ENCODE data around the gene ZMIZ1.
"Not testable (repeated sequence)": the region's sequence is repeated elsewhere in the genome, so short reads cannot be mapped to it uniquely, and the experiment has no call there.

Gene ZMIZ1

DNA sequence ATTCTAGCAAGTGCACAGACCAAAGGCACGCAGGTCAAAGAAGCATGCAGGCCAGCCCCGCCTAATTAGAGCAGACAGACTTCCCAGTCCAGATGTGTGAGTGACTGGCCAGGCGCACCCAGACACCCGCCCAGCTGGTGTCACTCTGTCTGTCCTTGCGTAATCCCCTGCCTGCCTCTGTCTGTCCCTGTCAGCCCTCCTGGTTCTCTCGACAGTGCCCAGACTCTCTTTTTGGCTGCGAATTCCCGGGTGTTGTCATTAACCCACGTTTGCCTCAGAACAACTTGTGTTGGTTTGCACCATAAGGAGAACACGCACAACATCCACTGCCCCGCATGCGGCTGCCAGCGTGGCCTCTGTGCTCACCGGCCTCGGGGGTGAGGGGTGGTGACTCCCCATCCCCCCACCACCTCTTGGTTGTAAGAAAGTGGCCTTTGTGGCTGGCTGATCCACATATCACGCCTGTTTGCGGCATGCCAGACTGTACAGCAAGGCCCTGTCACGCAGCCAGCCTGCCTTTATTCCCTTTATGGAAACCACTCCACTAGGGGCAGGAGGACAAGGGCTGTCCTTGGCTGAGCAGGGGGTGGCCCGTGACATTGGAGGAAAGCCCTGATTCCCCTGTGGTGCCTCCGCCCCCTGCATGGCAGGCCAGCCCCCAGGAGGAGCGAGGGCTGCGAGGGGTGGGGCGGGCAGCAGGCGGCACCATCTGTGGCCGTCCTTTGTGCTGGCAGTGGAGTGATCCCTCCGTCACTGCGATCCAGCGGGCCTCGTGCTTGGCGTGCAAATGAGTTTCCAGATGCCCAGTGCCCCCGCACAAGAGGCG lies 205.7 kb downstream of the ZMIZ1 start:
- peak; percentile 61 for DNase-seq

DNA sequence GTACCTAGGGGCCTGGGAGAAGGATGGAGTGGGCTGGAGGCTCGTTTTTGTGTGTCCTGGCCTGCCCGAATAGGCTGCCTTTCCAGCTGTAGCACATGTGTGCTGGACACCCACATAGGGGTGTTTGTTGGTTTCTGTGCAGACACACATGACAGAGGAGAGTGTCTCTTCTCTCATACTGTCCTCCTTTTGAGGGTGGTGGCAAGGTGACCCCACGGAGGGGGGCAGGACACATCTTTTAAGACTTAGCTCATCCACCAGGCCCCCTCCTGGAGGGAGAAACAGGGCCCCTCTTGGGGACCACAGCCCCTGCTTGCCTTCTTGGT lies 206.3 kb downstream of the ZMIZ1 start:
- DNase-seq: no peak

DNA sequence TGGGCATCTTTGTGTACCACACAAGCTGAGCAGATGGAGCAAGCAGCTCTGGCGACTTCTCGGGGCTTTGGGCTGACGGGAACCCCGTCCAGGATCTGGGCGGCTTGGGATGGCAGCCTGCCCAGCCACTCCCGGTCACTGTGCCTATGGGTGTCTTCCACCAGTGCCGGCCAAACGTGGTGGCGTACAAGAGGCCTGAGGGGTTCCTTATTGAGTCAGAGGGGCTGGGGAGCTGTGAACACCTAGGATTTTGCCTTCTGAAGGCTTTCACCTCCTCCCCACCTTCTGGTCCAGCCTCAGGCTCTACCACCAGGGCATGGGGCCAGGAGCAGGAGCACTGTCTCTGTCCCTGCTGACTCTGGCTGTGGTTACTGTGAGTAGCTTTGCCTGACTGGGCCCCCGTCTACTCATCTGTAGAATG lies 206.7 kb downstream of the ZMIZ1 start:
- DNase-seq: no peak

DNA sequence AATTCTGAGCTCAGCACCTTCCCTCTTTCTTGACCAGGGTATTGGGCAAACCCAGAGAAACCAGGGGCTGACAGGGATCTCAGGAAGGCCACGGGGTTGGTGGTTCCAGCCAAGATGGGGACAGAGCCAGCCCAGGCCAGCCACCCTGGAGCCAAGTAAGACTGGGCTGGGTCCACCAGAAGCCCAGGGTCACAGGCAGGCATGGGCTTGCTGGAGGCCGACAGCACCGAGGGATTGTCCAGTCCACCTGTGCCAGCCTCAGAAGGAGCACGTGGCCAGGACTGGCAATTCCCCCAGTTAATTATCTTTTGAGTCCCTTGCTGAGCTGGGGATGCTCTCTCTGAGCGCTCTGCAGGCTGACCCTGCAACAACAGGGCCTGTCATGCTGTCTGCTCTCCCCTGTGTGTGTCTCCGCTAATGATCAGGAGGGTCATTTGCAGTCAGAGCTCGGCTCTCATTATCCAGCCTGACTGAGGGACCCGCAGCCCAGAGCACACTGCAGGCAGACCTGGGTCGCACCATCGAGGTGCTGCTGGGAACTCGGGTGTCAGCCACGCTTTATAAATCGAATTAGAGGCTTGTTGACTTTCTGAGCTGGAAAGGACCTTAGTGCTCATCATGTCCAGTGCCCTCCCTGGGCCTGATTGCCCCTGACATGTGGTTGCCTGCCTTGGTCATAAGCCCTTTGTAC lies 209.0 kb downstream of the ZMIZ1 start:
- no peak for DNase-seq

DNA sequence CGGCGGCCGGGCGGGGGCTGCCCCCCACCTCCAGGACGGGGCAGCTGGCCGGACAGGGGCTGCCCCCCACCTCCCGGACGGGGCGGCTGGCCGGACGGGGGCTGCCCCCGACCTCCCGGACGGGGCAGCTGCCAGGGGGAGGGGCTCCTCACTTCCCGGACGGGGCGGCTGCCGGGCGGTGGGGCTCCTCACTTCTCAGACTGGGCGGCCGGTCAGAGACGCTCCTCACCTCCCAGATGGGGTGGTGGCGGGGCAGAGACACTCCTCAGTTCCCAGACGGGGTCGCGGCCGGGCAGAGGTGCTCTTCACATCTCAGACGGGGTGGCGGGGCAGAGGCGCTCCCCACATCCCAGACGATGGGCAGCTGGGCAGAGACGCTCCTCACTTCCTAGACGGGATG lies 210.3 kb downstream of the ZMIZ1 start:
- DNase-seq: not testable (repeated sequence)

DNA sequence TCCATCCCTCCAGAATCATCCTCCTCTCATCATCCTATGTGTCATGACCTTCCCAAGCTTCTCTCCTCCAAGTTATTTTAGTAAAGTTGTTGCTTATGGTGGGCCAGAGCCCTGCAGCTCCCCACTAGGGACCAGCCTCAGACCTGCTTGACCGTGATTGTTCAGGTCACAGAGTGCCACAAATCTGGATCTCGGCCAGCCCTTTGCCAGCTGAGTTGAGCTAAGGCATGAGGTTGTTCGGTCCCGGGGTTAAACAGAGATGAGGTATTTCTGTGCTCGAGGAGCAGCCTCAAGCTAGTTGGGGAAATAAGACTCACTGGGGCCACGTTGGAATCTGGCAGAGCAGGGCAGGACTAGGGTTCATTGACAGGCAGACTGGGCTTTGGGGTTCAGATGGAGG lies 212.2 kb downstream of the ZMIZ1 start:
- DNase-seq: no peak

DNA sequence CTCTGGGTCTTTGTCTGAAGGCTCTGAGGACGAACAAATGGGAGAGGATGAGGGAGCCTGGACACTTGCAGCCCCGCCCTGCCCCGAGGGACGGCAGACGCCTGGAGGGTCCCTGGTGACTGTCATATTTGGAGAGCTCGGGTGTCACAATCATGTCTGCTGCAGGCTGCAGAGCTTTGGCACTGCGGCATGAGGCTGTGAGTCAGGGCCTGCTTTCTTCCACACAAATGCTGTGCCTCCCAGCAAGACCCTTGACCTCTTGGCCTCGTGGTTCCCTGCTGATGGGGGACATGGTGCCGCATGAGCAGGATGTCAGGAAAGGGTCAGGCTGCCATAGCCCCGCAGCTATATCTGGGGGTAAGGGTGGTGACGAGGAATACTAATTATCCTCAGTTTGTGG lies 213.6 kb downstream of the ZMIZ1 start:
- DNase-seq: no peak

DNA sequence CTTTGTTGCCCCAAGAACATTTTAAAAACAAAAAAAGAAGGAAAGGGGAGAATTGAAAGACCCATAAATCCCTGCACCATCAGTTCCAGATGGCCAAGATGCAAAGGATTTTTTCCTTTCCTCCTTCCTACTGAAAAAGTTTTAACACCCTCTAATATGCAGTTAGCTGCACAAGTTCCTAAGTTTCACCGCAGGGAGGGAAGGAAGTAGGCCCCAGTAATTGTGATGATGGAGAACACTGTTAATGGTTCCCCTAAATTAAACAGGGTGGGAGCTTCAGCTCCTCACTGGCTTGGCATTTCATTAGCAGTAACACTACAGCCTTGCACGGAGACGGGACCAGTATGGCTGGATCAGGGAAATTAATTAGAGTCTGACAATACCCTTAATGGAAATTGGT lies 214.8 kb downstream of the ZMIZ1 start:
- no peak for DNase-seq

DNA sequence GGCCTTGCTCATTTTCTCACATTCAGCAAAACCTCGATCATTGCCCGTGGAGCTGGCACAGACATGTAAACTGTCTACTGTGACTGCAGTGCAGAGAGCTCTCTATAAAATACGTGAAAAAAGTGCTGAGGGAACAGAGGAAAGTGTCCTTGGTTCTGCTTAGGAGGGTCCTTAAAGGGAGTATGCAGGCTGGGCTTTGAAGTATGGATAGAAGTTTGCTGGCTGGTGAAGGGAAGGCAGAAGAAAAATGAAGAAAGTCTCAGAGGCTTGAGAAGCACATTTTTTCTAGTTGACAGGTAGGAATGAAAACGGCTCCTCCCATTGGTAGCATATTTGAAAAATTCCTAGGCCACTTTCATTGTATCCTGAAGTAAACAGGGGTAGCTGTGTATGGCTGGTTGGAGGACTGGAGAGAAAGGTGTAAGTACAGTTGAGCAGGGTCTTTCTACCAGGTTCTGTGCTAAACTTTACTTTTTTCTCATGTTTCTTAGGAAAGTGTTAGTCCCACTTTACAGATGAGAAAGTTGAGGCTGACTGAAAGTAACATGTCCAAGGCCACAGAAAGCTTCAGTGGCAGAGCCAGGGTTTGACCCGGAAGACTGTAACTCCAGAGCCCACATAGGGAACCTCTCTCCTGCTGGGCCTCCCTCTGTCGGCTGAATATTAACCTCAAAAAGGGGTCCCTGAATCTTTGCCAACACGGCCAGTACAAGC lies 215.5 kb downstream of the ZMIZ1 start:
- DNase-seq: no peak

DNA sequence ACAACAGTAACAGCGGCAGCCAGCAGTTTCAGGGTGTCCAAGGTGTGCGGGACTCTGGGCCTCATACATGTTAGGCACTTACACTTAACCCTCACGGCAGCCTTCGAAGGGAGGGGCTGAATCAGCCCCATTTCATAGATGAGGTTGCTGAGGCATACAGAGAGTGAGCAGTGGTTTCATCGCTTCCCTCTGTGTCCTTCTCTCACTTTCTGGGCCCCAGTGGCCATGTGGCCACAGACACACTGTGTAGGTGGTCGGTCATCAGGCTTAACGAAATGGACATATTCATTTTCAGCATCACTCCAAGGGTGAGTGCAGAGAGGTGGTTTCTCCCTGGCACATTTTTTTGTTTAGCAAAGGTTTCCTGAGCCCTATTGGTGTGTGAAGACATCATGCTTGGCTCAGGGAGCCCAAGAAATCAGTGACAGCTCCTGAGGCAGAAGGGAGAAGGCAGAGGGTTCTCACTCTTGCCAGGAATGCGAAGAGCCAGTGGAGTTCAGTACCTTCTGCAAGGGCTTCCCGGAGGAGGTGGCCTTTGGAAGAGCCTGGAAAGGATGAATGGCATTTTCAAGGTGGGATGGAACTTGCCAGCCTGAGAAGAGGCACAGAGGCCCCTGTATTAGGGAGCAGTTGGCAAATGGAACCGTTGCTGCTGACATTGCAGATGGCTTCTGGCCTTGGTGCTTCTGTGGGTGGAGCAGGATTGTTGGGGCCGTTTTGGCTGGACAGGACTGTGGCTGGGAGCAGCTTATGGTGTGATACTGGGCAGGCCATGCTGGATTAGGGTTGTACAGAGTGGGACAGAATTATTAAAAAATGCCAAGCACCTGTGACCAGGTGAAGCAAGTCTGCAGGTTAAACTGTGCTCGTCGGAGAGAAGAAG lies 216.8 kb downstream of the ZMIZ1 start:
- no peak for DNase-seq

DNA sequence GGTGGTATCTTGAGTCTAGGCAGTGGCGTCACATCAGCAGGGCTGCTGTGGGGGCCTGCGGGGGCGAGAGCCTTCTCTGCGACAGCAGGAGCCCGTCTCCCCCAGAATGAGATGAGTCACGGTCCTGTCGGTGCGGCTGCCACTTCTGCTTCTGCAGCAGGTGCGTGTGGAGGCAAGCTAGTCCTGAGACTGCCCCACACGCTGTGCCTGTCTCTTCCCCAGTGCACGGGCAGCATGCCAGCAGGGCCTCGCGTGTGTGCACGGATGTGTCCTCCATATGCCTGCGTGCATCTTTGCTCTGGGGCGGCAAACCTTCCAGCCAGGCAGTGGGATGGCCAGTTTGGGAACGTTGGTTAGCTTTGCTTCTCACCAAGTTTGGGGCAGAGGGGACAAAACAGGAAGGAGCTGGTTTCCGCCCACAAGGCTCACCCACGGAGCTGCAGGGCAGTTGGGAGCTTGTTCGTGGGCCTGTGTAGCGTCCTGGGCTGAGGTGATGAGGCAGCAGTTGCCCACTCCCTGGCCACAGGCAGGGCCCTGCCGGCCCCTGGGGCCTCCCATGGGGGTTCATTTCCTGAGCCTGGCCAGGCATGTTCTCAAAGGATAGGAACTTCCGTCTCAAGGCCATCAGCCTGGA lies 217.7 kb downstream of the ZMIZ1 start:
- peak; percentile 88 for DNase-seq

DNA sequence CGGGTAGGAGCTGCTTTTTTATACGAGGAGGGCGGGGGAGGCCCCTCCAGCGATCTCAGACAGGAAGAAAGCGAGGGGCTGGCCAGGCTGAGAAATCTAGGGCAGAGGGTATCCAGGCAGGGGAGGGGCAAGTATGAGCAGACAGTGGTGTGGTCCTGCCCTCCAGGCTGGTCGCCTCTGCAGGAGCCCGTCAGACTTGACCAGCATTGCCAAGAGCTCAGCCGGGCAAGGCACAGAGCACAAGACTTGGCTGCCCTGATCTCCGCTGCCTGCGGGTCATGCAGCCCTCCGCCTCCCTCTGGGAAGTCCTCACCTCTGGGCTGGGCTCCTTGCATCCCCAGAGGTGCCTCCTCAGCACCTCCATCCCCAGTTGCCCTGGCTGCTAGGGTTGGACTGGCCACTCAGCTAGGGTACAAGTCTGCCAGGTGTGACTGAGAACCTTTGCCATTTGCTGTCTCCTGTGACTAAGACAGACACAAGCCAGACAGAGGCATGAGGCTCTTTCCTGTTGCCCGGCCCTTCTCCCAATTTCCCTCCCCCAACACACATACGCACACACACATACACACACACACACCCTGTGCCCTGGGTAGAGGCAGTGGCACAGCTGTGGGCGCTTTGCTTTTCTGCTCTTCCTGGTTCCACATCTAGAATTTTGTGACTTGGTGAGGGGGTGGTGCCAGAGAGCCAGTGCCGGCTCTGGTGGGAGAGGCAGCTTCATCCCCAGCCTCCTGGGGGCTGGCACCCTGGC lies 219.4 kb downstream of the ZMIZ1 start:
- no peak for DNase-seq

DNA sequence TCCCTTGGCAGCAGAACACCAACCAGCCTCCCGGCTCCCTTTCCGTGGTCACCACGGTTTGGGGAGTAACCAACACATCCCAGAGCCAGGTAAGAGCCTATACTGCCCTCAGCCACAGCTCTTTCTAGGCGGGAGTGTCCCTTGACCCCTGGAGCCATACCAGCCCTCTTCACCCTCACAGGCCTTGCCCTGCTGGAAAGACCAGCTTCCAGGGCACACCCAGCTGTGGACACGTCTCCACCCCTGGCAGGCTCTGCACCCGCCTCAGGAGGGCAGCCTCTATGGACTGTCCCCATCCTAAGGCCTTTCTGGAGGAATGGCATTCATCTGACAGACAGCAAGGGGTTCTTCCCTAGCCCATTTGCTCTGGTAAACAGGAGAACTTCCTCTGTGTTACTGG lies 221.0 kb downstream of the ZMIZ1 start:
- no peak for DNase-seq

DNA sequence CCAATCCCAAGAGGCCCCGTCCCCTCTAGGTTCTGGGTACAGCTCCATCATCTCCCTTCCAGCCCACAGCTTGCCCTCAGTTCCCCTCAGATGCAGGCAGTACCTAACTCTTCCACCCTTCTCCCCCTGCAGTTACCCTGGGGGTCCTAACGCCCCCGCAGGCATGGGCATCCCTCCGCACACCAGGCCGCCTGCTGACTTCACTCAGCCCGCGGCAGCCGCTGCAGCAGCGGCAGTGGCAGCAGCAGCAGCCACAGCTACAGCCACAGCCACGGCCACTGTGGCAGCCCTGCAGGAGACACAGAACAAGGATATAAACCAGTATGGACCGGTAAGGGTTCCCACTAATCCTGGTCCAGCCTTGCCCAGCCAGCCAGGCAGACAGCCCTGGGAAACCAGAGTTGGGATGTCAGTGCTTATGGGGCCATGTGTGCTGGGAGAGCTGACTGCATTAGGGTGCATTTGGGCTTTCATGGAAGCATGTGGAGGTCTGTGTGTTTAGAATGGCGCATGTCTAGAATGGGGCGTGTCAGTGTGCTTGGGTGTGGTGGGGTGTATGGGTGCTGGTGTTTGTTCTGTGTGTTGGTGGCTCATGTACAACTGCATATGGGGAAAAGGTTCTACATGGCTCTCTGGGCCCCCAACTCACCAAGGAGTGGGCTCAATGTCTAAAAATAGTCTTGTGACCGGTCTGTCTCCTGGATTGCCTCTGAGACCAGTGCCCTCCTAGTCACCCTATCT lies 223.4 kb downstream of the ZMIZ1 start:
- no peak for DNase-seq

DNA sequence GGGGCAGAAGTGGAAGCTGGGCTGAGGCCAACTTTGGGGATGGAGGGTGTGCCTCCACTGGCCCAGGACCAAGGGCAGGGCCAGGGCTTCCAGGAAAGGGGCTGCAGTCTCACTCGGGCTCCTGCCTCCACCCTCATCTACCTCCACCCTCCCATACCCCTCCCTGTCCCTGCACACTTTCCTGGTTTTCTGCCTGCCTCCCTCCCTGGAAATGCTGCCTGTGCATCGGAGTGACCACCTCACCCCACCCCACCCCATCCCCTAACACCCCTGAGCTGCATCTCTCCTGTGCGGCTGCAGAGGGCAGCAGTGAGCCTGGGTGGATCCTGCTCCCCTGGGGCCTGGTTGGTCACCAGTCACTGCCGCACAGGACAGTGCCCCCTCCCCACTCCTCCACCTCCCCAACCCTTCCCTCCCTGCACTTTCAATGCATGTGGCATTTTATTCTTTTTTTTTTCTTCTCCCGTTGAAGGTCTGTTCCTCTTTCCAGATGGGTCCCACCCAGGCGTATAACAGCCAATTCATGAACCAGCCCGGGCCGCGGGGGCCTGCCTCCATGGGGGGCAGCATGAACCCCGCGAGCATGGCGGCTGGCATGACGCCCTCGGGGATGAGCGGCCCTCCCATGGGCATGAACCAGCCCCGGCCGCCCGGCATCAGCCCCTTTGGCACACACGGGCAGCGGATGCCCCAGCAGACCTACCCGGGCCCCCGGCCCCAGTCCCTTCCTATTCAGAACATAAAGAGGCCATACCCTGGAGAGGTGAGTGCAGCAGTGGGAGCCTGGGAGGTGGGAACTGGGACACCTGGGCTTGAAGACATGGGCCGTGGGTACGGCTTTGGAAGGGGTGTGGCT lies 224.4 kb downstream of the ZMIZ1 start:
- peak; percentile 44 for DNase-seq

DNA sequence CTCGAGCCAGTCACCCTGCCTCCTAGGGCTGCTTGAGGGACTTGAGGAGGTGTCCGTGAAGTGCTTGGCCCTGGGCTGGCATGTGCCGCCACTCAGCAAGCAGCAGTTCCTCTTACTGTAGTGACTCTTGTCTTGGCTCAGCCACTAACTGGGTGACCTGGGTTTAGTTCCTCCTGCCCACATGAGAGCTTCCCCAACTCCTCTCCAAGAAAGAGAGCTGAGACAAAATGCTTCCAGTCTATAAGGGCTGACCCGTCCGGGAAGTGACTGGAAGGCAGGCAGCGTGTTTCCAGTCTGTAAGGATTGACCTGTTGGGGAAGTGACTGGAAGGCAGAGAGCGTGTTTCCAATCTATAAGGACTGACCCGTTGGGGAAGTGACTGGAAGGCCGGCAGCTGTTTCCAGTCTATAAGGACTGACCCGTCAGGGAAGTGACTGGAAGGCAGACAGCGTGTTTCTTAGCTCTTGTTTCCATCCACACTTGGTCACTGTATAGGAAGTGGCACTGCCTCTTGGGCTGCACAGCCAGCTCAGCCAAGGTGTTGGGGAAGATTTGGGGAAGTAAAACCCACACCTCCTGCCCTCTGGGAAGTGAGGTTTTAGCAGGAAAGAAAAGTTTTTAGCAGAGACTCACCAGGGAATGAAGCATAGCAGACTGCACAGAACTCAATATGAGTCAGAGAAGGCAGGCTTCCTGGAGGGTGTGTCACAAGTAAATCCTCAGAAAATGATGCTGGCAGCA lies 225.2 kb downstream of the ZMIZ1 start:
- peak; percentile 66 for DNase-seq

DNA sequence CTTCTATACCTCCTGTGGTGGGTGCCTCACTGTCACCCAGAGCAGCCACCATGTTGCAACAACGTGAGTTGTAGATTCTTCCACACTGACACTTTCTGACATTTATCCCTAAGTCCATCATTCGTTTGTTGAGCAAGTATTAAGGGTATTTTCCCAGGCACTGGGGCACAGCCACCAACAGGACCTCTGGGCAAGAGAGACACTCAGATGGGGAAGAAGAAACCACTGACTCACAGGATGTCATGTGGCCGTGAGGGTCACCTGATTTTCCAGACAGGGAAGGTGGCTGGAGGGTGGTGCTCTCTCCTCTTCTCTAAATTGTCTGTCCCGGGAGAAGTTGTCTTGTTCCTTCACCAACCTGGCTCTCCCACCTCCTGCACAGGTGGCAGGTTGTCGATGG lies 226.8 kb downstream of the ZMIZ1 start:
- peak; percentile 70 for DNase-seq

DNA sequence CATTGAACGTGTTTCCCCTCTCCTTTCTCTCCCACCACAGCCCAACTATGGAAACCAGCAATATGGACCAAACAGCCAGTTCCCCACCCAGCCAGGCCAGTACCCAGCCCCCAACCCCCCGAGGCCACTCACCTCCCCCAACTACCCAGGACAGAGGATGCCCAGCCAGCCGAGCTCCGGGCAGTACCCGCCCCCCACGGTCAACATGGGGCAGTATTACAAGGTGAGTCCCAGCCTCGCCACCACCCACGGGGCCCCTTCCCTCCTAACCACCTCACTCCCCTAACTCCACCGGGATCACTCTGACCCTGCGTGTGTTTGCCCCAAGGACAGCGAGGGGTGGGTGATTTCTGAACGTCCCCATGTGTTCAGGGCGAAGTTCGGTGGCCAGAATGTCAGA lies 227.7 kb downstream of the ZMIZ1 start:
- DNase-seq: no peak

All from CD4-positive, alpha-beta T cell treated with Interferon gamma for 1 hour (primary cell).